GM12878 (cell line): ENCODE measurements around the gene DTX1. TPM values are rescaled to one million over a fixed set of nuclear protein-coding genes. Genes with fewer than 3 reads are reported as not detected.

Experiments
- ATAC-seq: fragments of 200-7000 bp; cut with Tn5 transposase; 3 replicates; pipeline ENCODE4 v1.9.1; 2020; ENCODE audit warnings: mild to moderate bottlenecking, moderate library complexity
- BruUV-seq: library from RNA; stranded (reverse); fragments of 400-500 nt; replicated peaks from 2 replicates; lab custom pipeline; 2021; lab: Mats Ljungman, UMichigan
- CTCF ChIA-PET: fragments of 300-600 bp; sonication (Branson Sonifier 250); formaldehyde crosslinking; extraction: SDS; loops from one replicate; lab custom pipeline; 2021; ENCODE audit warnings: inconsistent platforms; lab: Yijun Ruan, JAX
- POLR2A ChIA-PET: fragments of 350-600 bp; formaldehyde crosslinking; extraction: SDS; loops from one replicate; lab custom pipeline; 2021; ENCODE audit warnings: inconsistent platforms; lab: Charles Lee
- RAD21 ChIA-PET: fragments of 300-600 bp; sonication (Branson Sonifier 250); formaldehyde crosslinking; loops from one replicate; lab custom pipeline; 2023; ENCODE audit warnings: antibody characterized with exemption; ENCODE audit not compliant: unreplicated experiment; lab: Charles Lee
- SMC1A ChIA-PET: fragments of 300-600 bp; sonication (Branson Sonifier 250); formaldehyde crosslinking; loops from one replicate; lab custom pipeline; 2023; ENCODE audit not compliant: unreplicated experiment, uncharacterized antibody; lab: Charles Lee
- DNase-seq: peaks from one replicate; pipeline ENCODE4 v3.0.0-alpha.2; 2011; ENCODE audit warnings: low read depth, low spot score
- FAIRE-seq: peaks from 3 replicates; lab custom pipeline; 2011; peaks lifted over from hg19 to GRCh38; lab: Jason Lieb, UNC
- H2AFZ ChIP-seq: 2 replicates; pipeline ENCODE4 v1.6.0; 2011; ENCODE audit warnings: low read depth, low read length, control low read depth; ENCODE audit not compliant: control insufficient read depth
- H3K27ac ChIP-seq: 2 replicates; pipeline ENCODE4 v1.5.1; 2011; ENCODE audit warnings: control low read depth; ENCODE audit not compliant: control insufficient read depth, insufficient read depth
- H3K27me3 ChIP-seq, 2 experiments: replicated peaks in 1 of 2; 2 replicates each; pipeline versions ENCODE4 v1.6.0 to v1.6.1; 2011; ENCODE audit warnings: low read length in 1 of 2; ENCODE audit not compliant: control insufficient read depth in 2 of 2, insufficient read depth in 2 of 2
- H3K36me3 ChIP-seq, 2 experiments: 2 replicates each; pipeline ENCODE4 v1.5.1; 2011; ENCODE audit warnings: low read length in 1 of 2; ENCODE audit not compliant: control insufficient read depth in 2 of 2, insufficient read depth in 2 of 2
- H3K4me1 ChIP-seq: 2 replicates; pipeline ENCODE4 v1.6.1; 2011; ENCODE audit warnings: mild to moderate bottlenecking, low read length, moderate library complexity, mixed read lengths; ENCODE audit not compliant: control insufficient read depth, insufficient read depth
- H3K4me2 ChIP-seq: 2 replicates; pipeline ENCODE4 v1.6.0; 2011; ENCODE audit warnings: control low read depth; ENCODE audit not compliant: control insufficient read depth, insufficient read depth
- H3K4me3 ChIP-seq: fragments of 200-600 bp; sonication (generic); 2 replicates; pipeline ENCODE4 v1.5.1; 2016
- H3K79me2 ChIP-seq: 2 replicates; pipeline ENCODE4 v1.6.0; 2011; ENCODE audit warnings: low read length; ENCODE audit not compliant: control insufficient read depth, insufficient read depth
- H3K9ac ChIP-seq: 2 replicates; pipeline ENCODE4 v1.8.0; 2011; ENCODE audit warnings: low read length, control low read depth, mixed read lengths; ENCODE audit not compliant: control insufficient read depth, insufficient read depth
- H3K9me3 ChIP-seq: replicated peaks from 3 replicates; pipeline ENCODE4 v1.5.1; 2011; ENCODE audit warnings: mild to moderate bottlenecking, low read length; ENCODE audit not compliant: control insufficient read depth, insufficient read depth
- H4K20me1 ChIP-seq: 2 replicates; pipeline ENCODE4 v1.6.0; 2011; ENCODE audit not compliant: control insufficient read depth, insufficient read depth
- E2F8 ChIP-seq: fragments of 450-650 bp; IDR thresholded peaks from 2 replicates; pipeline ENCODE4 v1.6.1; 2018; ENCODE audit warnings: mild to moderate bottlenecking, low read depth, moderate library complexity; ENCODE audit not compliant: partially characterized antibody
- KLF5 ChIP-seq: fragments of 450-650 bp; IDR thresholded peaks from 2 replicates; pipeline ENCODE4 v1.6.1; 2014; ENCODE audit warnings: mild to moderate bottlenecking; ENCODE audit not compliant: partially characterized antibody
- REST ChIP-seq: IDR thresholded peaks from 2 replicates; pipeline ENCODE4 v1.6.1; 2012; ENCODE audit warnings: mild to moderate bottlenecking, low read depth, low read length
- TARDBP ChIP-seq: IDR thresholded peaks from 2 replicates; pipeline ENCODE4 v1.6.1; 2016; ENCODE audit warnings: borderline replicate concordance
- WGBS: methylation state at CpG from one replicate; pipeline ENCODE4 v1.1.6; 2016; ENCODE audit warnings: low lambda C conversion rate; ENCODE audit not compliant: insufficient replicate concordance, insufficient coverage; ENCODE audit errors: missing lambda C conversion rate; 5-methylcytosine and 5-hydroxymethylcytosine counted together
- in situ Hi-C: fragments of 300-500 bp; cut with MboI; formaldehyde crosslinking; loops from 9 replicates; pipeline ENCODE4 v1.14.3; 2018; ENCODE audit warnings: mixed read lengths
- intact Hi-C: fragments of 100-400 bp; cut with micrococcal nuclease; formaldehyde crosslinking; loops from one replicate; pipeline ENCODE4 v1.14.2; 2022; ENCODE audit not compliant: unreplicated experiment
- polyA plus RNA-seq, 11 experiments: library from polyadenylated mRNA; depleted of rRNA in 4 of 11; unstranded in 6 of 11; stranded (reverse) in 5 of 11; fragments of >200 nt; fragmentation: Nextera tagmentation in 4 of 11; fragmentation: Illumina TruSeq in 1 of 11; extraction: Ambion mirVana in 4 of 11; extraction: Trizol in 1 of 11; gene quantifications; 1 replicate in 1 of 11; 2 replicates in 10 of 11; pipeline versions ENCODE4 v1.2.1 to v1.2.3, GENCODE V29; 2011 to 2016; ENCODE audit warnings: inconsistent platforms in 2 of 11, missing spikeins in 2 of 11, low read depth in 1 of 11
- total RNA-seq, 4 experiments: library from RNA; depleted of rRNA in 3 of 4; stranded (reverse); fragments of >200 nt in 3 of 4; fragmentation: Illumina TruSeq in 1 of 4; extraction: Trizol in 1 of 4; gene quantifications; 2 replicates each; pipeline versions ENCODE4 v1.2.1 to v1.2.3, GENCODE V29; 2013 to 2021

DTX1 gene
- total and polyA plus RNA-seq, 10 of the 15 experiments (the other 5 are each of a cell fraction or from before 2014, with no cell fraction given) = 0.09 to 2.8 (median 0.66) TPM

- Histone ChIP-seq H3K9me3 (no peaks in the 10 kb centered on the region), H3K27me3 (no peaks in the 10 kb centered on the region; a peak in 2 of 4 replicates), H3K36me3 (no peaks in the 10 kb centered on the region), H4K20me1 (no peaks in the 10 kb centered on the region), H3K4me3 (no peak overlapping the region), H3K4me2 (no peak overlapping the region), H3K4me1 (peaks cover 3% of the 10 kb centered on the region; the same call in 1 of the 2 replicates), H2AFZ (no peak overlapping the region), H3K27ac (no peak overlapping the region), H3K79me2 (no peaks in the 10 kb centered on the region), H3K9ac (no peak overlapping the region)
- TF ChIP-seq TARDBP (no peak), E2F8 (no peak), KLF5 (no peak), REST (no peak)
- ChIA-PET POLR2A (no interaction called here), SMC1A (interaction anchor here (0.9 to 1.3 kb wide), 2 partner anchors 37 to 84 kb away, joined by 3 to 5 read pairs; no protein-coding TSS in a partner anchor), RAD21 (interaction anchor here (1.4 to 2.3 kb wide), 2 partner anchors 40 to 141 kb away, joined by 4 to 10 read pairs; no protein-coding TSS in a partner anchor), CTCF (interaction anchor here (1.2 to 2.8 kb wide), 4 partner anchors 20 to 84 kb away, joined by 3 to 17 read pairs (median 5); no protein-coding TSS in a partner anchor)
- no peak for ATAC-seq
- in situ Hi-C loops = no loop called here
- intact Hi-C loops = no loop called here
- WGBS = 36% methylated on average over 3 of the region's 3 CpGs
- DNase-seq = no peak
- BruUV-seq = no TSS peak
- FAIRE-seq = no peak
Measured at GRCh38 chr12:113133666-113134065, 77.1 kb downstream of the DTX1 start.
